PC-9 (cell line): Measurements from ENCODE around the gene NAPB.

Source experiments
- EZH2 ChIP-seq: fragments of 200-600 bp; sonication (generic); IDR thresholded peaks from 2 replicates; pipeline ENCODE4 v1.8.0; 2017; ENCODE audit warnings: antibody characterized with exemption, low read depth
- TF ChIP-seq, protein P1 (sequence below): fragments of 200-600 bp; sonication (generic); conservative IDR thresholded peaks from 2 replicates; pipeline ENCODE4 v1.6.1; 2017; ENCODE audit warnings: mixed run types, antibody characterized with exemption, mild to moderate bottlenecking, moderate library complexity

DNA sequence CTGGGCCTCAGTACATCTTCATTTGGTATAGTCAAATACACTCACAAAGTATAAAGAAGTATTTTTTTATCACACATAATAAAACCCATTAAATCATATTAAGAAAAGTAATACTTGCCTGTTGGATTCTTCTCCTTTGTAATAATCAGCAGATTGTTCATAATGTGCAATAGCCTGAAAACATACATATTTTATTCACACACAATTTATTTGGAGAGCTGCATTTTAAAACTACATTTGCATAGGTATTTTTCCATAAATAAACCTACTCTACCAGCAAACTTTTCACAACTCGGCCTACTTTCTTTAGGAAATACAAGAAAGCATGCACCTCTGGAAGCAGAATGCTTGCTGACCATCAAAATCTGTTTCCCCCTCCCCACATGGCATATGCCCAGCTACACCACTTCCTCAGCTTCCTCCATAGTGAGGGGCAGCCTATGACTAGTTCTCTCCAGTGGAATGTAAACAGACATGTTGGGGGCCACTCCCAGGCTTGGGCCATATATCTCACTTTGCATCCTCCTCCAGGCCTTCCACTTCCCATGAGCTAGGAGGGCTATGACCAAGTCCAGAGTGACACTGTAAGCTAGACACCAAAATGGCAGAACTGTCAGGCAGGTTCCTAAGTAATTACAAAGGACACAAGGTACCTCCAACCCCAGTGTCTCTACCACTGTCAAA, 31.1 kb downstream of the NAPB start:
- TF ChIP-seq, protein P1, sequence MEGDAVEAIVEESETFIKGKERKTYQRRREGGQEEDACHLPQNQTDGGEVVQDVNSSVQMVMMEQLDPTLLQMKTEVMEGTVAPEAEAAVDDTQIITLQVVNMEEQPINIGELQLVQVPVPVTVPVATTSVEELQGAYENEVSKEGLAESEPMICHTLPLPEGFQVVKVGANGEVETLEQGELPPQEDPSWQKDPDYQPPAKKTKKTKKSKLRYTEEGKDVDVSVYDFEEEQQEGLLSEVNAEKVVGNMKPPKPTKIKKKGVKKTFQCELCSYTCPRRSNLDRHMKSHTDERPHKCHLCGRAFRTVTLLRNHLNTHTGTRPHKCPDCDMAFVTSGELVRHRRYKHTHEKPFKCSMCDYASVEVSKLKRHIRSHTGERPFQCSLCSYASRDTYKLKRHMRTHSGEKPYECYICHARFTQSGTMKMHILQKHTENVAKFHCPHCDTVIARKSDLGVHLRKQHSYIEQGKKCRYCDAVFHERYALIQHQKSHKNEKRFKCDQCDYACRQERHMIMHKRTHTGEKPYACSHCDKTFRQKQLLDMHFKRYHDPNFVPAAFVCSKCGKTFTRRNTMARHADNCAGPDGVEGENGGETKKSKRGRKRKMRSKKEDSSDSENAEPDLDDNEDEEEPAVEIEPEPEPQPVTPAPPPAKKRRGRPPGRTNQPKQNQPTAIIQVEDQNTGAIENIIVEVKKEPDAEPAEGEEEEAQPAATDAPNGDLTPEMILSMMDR, result no peak
- TF ChIP-seq EZH2, result no peak
